Measurements from ENCODE around the gene DYNC1I2. TPM values are rescaled to one million over a fixed set of nuclear protein-coding genes. Genes with fewer than 3 reads are reported as not detected.

The DYNC1I2 gene
- 104 TPM for total RNA-seq

- Histone ChIP-seq H3K4me3 (ENCODE audit: low read length in 3 of 3) (peak within 1 kb of the TSS; percentile 87 to 98 (median 96)), H3K9me3 (ENCODE audit: control insufficient read depth in 3 of 3, low read length in 3 of 3) (no peaks in the 10 kb centered on the region), H3K36me3 (ENCODE audit: control insufficient read depth in 3 of 3, insufficient read depth in 3 of 3, low read length in 3 of 3) (peaks cover 2 to 5% (median 3%) of the 10 kb centered on the region in 3 donors), H3K27me3 (ENCODE audit: control insufficient read depth in 3 of 3, insufficient read depth in 3 of 3, low read length in 3 of 3) (no peaks in the 10 kb centered on the region), H3K4me1 (ENCODE audit: control insufficient read depth in 3 of 3, insufficient read depth in 3 of 3, low read length in 3 of 3) (peaks cover 7 to 13% (median 11%) of the 10 kb centered on the region in 3 donors), H3K9ac (ENCODE audit: low read depth in 1 of 3, low read length in 3 of 3) (peak within 1 kb of the TSS; percentile 84 to 94 (median 87)), H3K27ac (ENCODE audit: low read depth, low read length) (peak within 1 kb of the TSS; percentile 61)
These were observed at the start of gene DYNC1I2 for GRCh38 chr2:171687287-171688128. TSS of gene DYNC1I2 (plus strand) at chr2:171687469. CDS start at chr2:171690156, 2,687 bp downstream.

GRCh38 chr2:171651667-171652415 is 35.4 kb upstream of the DYNC1I2 start:
- Histone ChIP-seq H3K4me3 (ENCODE audit: low read length in 3 of 3) (no peak overlapping the region), H3K9ac (ENCODE audit: low read depth in 1 of 3, low read length in 3 of 3) (no peak overlapping the region), H3K27ac (ENCODE audit: low read depth, low read length) (no peak overlapping the region), H3K4me1 (ENCODE audit: control insufficient read depth in 3 of 3, insufficient read depth in 3 of 3, low read length in 3 of 3) (no peaks in the 10 kb centered on the region), H3K9me3 (ENCODE audit: control insufficient read depth in 3 of 3, low read length in 3 of 3) (no peaks in the 10 kb centered on the region), H3K27me3 (ENCODE audit: control insufficient read depth in 3 of 3, insufficient read depth in 3 of 3, low read length in 3 of 3) (peaks cover 0 to 5% (median 3%) of the 10 kb centered on the region in 3 donors), H3K36me3 (ENCODE audit: control insufficient read depth in 3 of 3, insufficient read depth in 3 of 3, low read length in 3 of 3) (no peaks in the 10 kb centered on the region)

- Histone ChIP-seq H3K9ac (ENCODE audit: low read depth in 1 of 3, low read length in 3 of 3) (no peak overlapping the region), H3K4me1 (ENCODE audit: control insufficient read depth in 3 of 3, insufficient read depth in 3 of 3, low read length in 3 of 3) (no peaks in the 10 kb centered on the region), H3K9me3 (ENCODE audit: control insufficient read depth in 3 of 3, low read length in 3 of 3) (no peaks in the 10 kb centered on the region), H3K27me3 (ENCODE audit: control insufficient read depth in 3 of 3, insufficient read depth in 3 of 3, low read length in 3 of 3) (peaks cover 0 to 5% (median 3%) of the 10 kb centered on the region in 3 donors), H3K36me3 (ENCODE audit: control insufficient read depth in 3 of 3, insufficient read depth in 3 of 3, low read length in 3 of 3) (no peaks in the 10 kb centered on the region), H3K4me3 (ENCODE audit: low read length in 3 of 3) (no peak overlapping the region), H3K27ac (ENCODE audit: low read depth, low read length) (no peak overlapping the region)
These were observed 34.9 kb upstream of the DYNC1I2 start for GRCh38 chr2:171652416-171652785.

GRCh38 chr2:171655586-171655985 is 31.7 kb upstream of the DYNC1I2 start:
- H3K27me3 ChIP-seq (ENCODE audit: control insufficient read depth in 3 of 3, insufficient read depth in 3 of 3, low read length in 3 of 3), result peaks cover 0 to 5% (median 3%) of the 10 kb centered on the region in 3 donors
- H3K36me3 ChIP-seq (ENCODE audit: control insufficient read depth in 3 of 3, insufficient read depth in 3 of 3, low read length in 3 of 3), result no peaks in the 10 kb centered on the region
- no peak overlapping the region for H3K27ac ChIP-seq (ENCODE audit: low read depth, low read length)
- H3K9me3 ChIP-seq (ENCODE audit: control insufficient read depth in 3 of 3, low read length in 3 of 3), result no peaks in the 10 kb centered on the region
- H3K4me3 ChIP-seq (ENCODE audit: low read length in 3 of 3), result no peak overlapping the region
- no peak overlapping the region for H3K9ac ChIP-seq (ENCODE audit: low read depth in 1 of 3, low read length in 3 of 3)
- no peaks in the 10 kb centered on the region for H3K4me1 ChIP-seq (ENCODE audit: control insufficient read depth in 3 of 3, insufficient read depth in 3 of 3, low read length in 3 of 3)

GRCh38 chr2:171667041-171667440 is 20.2 kb upstream of the DYNC1I2 start:
- Histone ChIP-seq H3K9me3 (ENCODE audit: control insufficient read depth in 3 of 3, low read length in 3 of 3) (no peaks in the 10 kb centered on the region), H3K4me3 (ENCODE audit: low read length in 3 of 3) (no peak overlapping the region), H3K27ac (ENCODE audit: low read depth, low read length) (no peak overlapping the region), H3K27me3 (ENCODE audit: control insufficient read depth in 3 of 3, insufficient read depth in 3 of 3, low read length in 3 of 3) (peaks cover 0 to 2% (median 0%) of the 10 kb centered on the region in 3 donors), H3K4me1 (ENCODE audit: control insufficient read depth in 3 of 3, insufficient read depth in 3 of 3, low read length in 3 of 3) (no peaks in the 10 kb centered on the region), H3K36me3 (ENCODE audit: control insufficient read depth in 3 of 3, insufficient read depth in 3 of 3, low read length in 3 of 3) (no peaks in the 10 kb centered on the region), H3K9ac (ENCODE audit: low read depth in 1 of 3, low read length in 3 of 3) (no peak overlapping the region)

- no peaks in the 10 kb centered on the region for H3K27me3 ChIP-seq (ENCODE audit: control insufficient read depth in 3 of 3, insufficient read depth in 3 of 3, low read length in 3 of 3)
- no peaks in the 10 kb centered on the region for H3K9me3 ChIP-seq (ENCODE audit: control insufficient read depth in 3 of 3, low read length in 3 of 3)
- H3K9ac ChIP-seq (ENCODE audit: low read depth in 1 of 3, low read length in 3 of 3), result no peak overlapping the region
- no peak overlapping the region for H3K27ac ChIP-seq (ENCODE audit: low read depth, low read length)
- no peaks in the 10 kb centered on the region for H3K4me1 ChIP-seq (ENCODE audit: control insufficient read depth in 3 of 3, insufficient read depth in 3 of 3, low read length in 3 of 3)
- no peak overlapping the region for H3K4me3 ChIP-seq (ENCODE audit: low read length in 3 of 3)
- no peaks in the 10 kb centered on the region for H3K36me3 ChIP-seq (ENCODE audit: control insufficient read depth in 3 of 3, insufficient read depth in 3 of 3, low read length in 3 of 3)
These were observed 19.1 kb upstream of the DYNC1I2 start for GRCh38 chr2:171668183-171668582.

GRCh38 chr2:171669121-171669520 is 18.1 kb upstream of the DYNC1I2 start:
- Histone ChIP-seq H3K36me3 (ENCODE audit: control insufficient read depth in 3 of 3, insufficient read depth in 3 of 3, low read length in 3 of 3) (no peaks in the 10 kb centered on the region), H3K4me1 (ENCODE audit: control insufficient read depth in 3 of 3, insufficient read depth in 3 of 3, low read length in 3 of 3) (no peaks in the 10 kb centered on the region), H3K4me3 (ENCODE audit: low read length in 3 of 3) (no peak overlapping the region), H3K27ac (ENCODE audit: low read depth, low read length) (no peak overlapping the region), H3K27me3 (ENCODE audit: control insufficient read depth in 3 of 3, insufficient read depth in 3 of 3, low read length in 3 of 3) (no peaks in the 10 kb centered on the region), H3K9ac (ENCODE audit: low read depth in 1 of 3, low read length in 3 of 3) (no peak overlapping the region), H3K9me3 (ENCODE audit: control insufficient read depth in 3 of 3, low read length in 3 of 3) (no peaks in the 10 kb centered on the region)

GRCh38 chr2:171670655-171671054 is 16.6 kb upstream of the DYNC1I2 start:
- no peaks in the 10 kb centered on the region for H3K9me3 ChIP-seq (ENCODE audit: control insufficient read depth in 3 of 3, low read length in 3 of 3)
- H3K36me3 ChIP-seq (ENCODE audit: control insufficient read depth in 3 of 3, insufficient read depth in 3 of 3, low read length in 3 of 3), result no peaks in the 10 kb centered on the region
- H3K4me1 ChIP-seq (ENCODE audit: control insufficient read depth in 3 of 3, insufficient read depth in 3 of 3, low read length in 3 of 3), result no peaks in the 10 kb centered on the region
- H3K27ac ChIP-seq (ENCODE audit: low read depth, low read length), result no peak overlapping the region
- H3K9ac ChIP-seq (ENCODE audit: low read depth in 1 of 3, low read length in 3 of 3), result no peak overlapping the region
- H3K27me3 ChIP-seq (ENCODE audit: control insufficient read depth in 3 of 3, insufficient read depth in 3 of 3, low read length in 3 of 3), result no peaks in the 10 kb centered on the region
- no peak overlapping the region for H3K4me3 ChIP-seq (ENCODE audit: low read length in 3 of 3)

GRCh38 chr2:171671867-171672266 is 15.4 kb upstream of the DYNC1I2 start:
- H3K36me3 ChIP-seq (ENCODE audit: control insufficient read depth in 3 of 3, insufficient read depth in 3 of 3, low read length in 3 of 3), result no peaks in the 10 kb centered on the region

GRCh38 chr2:171673905-171674304 is 13.4 kb upstream of the DYNC1I2 start:
- Histone ChIP-seq H3K36me3 (ENCODE audit: control insufficient read depth in 3 of 3, insufficient read depth in 3 of 3, low read length in 3 of 3) (no peaks in the 10 kb centered on the region), H3K4me1 (ENCODE audit: control insufficient read depth in 3 of 3, insufficient read depth in 3 of 3, low read length in 3 of 3) (no peaks in the 10 kb centered on the region), H3K9me3 (ENCODE audit: control insufficient read depth in 3 of 3, low read length in 3 of 3) (no peaks in the 10 kb centered on the region), H3K27ac (ENCODE audit: low read depth, low read length) (no peak overlapping the region), H3K4me3 (ENCODE audit: low read length in 3 of 3) (no peak overlapping the region), H3K9ac (ENCODE audit: low read depth in 1 of 3, low read length in 3 of 3) (no peak overlapping the region), H3K27me3 (ENCODE audit: control insufficient read depth in 3 of 3, insufficient read depth in 3 of 3, low read length in 3 of 3) (no peaks in the 10 kb centered on the region)

More at GRCh38 chr2:171671867-171672266, 15.4 kb upstream of the DYNC1I2 start:
- Histone ChIP-seq H3K9ac (ENCODE audit: low read depth in 1 of 3, low read length in 3 of 3) (no peak overlapping the region), H3K4me1 (ENCODE audit: control insufficient read depth in 3 of 3, insufficient read depth in 3 of 3, low read length in 3 of 3) (no peaks in the 10 kb centered on the region), H3K27ac (ENCODE audit: low read depth, low read length) (no peak overlapping the region), H3K9me3 (ENCODE audit: control insufficient read depth in 3 of 3, low read length in 3 of 3) (no peaks in the 10 kb centered on the region), H3K27me3 (ENCODE audit: control insufficient read depth in 3 of 3, insufficient read depth in 3 of 3, low read length in 3 of 3) (no peaks in the 10 kb centered on the region), H3K4me3 (ENCODE audit: low read length in 3 of 3) (no peak overlapping the region)
